NCI-H1105 (cell line): ENCODE data around the gene GRK4.
A peak's percentile ranks its signal among the peaks of the same experiment; 100 is the strongest.
"Not testable (repeated sequence)": the region's sequence is repeated elsewhere in the genome, so short reads cannot be mapped to it uniquely, and the experiment has no call there.

Source experiments
- DNase-seq: peaks from one replicate; lab custom pipeline; 2025; lab: John Stamatoyannopoulos, UW

Gene GRK4

GRCh38 chr4:2963175-2963965 is at the start of gene GRK4, which contains the start of gene NOP14:
GRK4 (plus strand) TSS chr4:2963571; CDS start chr4:2964071, 500 bp downstream.
NOP14 (minus strand) TSS chr4:2963406; CDS start chr4:2963319, 87 bp downstream.
- DNase-seq, result peak; percentile 91

DNA sequence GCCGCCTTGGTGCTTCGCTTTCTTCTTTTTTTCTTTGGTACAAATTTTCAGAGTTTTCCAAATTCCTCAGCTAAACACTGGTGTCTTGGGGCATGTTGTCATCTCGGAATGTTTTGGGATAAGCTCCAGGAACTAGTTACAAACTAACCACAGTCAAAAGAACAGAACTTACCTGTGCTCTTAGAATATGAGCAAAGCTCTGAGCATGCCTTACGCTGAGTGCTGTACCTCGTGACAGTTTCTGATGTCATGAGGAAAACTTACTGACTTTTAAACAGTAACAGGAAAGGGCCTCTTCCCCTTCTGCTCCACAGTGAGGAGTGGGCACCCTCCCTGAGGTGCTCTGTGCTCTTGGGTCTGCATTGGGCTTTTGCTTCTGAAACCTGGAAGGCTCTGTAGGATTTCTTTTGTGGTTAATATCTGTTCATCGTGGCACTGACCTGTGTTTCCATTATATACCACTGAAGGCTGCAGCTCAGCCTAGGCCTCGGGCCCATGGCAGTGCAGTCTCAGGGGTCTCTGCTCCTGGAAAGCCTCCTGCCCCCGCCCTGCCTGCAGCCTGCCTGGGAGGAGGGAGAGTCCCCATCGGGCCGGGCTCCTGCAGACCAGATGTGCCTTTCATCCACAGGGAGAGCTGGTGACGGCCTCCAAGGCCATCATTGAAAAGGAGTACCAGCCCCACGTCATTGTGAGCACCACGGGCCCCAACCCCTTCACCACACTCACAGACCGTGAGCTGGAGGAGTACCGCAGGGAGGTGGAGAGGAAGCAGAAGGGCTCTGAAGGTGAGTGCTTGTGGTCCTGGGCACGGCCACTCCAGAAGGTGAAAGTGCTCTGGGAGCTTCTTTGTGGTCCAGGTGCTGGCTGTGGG is 48.9 kb upstream of the GRK4 start:
- DNase-seq, result no peak

DNA sequence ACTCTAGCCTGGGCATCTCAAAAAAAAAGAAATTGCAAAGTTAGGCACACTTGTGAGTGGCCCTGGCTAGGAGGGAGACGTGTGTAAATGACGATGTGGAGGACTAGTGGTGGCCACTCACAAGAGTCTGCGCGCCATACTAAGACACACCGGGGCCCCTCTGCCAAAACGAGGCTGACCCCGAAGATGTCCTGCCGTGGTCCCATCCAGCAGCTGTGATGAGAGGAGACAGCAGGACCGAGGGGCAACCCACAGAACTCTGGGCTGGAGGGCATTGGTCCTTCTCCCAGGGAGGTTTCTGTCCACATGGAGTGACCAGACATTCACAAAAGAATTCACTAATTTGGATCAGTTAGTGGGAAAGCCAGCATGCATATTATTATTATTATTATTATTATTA is 47.6 kb upstream of the GRK4 start:
- no peak for DNase-seq

DNA sequence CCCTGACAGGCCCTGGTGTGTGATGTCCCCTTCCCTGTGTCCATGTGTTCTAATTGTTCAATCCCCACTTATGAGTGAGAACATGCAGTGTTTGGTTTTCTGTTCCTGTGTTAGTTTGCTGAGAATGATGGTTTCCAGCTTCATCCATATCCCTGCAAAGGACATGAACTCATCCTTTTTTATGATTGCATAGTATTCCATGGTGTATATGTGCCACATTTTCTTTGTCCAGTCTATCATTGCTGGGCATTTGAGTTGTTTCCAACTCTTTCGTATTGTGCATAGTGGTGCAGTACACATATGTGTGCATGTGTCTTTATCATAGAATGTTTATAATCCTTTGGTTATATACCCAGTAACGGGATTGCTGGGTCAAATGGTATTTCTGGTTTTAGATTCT is 46.7 kb upstream of the GRK4 start:
- not testable (repeated sequence) for DNase-seq

GRCh38 chr4:2918300-2918699 is 45.1 kb upstream of the GRK4 start:
- DNase-seq, result not testable (repeated sequence)

GRCh38 chr4:2918714-2919113 is 44.7 kb upstream of the GRK4 start:
- not testable (repeated sequence) for DNase-seq

DNA sequence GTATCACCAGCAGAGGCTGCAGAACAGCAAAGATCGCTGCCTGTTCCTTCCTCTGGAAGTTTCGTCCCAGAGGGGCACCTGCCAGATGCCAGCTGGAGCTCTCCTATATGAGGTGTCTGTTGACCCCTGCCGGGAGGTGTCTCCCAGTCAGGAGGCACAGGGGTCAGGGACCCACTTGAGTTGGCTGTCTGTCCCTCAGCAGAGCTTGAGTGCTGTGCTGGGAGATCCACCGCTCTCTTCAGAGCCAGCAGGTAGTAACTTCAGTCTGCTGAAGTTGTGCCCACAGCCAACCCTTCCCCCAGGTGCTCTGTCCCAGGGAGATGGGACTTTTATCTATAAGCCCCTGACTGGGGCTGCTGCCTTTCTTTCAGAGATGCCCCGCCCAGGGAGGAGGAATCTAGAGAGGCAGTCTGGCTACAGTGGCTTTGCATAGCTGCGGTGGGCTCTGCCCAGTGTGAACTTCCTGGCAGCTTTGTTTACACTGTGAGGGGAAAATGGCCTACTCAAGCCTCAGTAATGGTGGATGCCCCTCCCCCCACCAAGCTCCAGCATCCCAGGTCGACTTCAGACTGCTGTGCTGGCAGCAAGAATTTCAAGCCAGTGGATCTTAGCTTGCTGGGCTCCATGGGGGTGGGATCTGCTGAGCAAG is 40.8 kb upstream of the GRK4 start:
- not testable (repeated sequence) for DNase-seq

DNA sequence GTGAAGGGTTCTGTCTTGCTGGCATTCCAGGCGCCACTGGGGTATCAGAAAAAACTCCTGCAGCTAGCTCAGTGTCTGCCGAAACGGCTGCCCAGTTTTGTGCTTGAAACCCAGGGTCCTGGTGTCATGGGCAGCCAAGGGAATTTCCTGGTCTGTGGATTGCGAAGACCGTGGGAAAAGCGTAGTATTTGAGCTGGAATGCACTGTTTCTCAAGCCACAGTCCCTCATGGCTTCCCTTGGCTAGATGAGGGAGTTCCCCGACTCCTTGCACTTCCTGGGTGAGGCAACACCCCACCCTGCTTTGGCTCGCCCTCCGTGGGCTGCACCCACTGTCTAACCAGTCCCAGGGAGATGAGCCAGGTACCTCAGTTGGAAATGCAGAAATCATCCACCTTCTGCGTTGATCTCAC is 40.2 kb upstream of the GRK4 start:
- no peak for DNase-seq

GRCh38 chr4:2923668-2924173 is 39.6 kb upstream of the GRK4 start:
- no peak for DNase-seq

GRCh38 chr4:2924286-2924685 is 39.1 kb upstream of the GRK4 start:
- DNase-seq, result no peak

DNA sequence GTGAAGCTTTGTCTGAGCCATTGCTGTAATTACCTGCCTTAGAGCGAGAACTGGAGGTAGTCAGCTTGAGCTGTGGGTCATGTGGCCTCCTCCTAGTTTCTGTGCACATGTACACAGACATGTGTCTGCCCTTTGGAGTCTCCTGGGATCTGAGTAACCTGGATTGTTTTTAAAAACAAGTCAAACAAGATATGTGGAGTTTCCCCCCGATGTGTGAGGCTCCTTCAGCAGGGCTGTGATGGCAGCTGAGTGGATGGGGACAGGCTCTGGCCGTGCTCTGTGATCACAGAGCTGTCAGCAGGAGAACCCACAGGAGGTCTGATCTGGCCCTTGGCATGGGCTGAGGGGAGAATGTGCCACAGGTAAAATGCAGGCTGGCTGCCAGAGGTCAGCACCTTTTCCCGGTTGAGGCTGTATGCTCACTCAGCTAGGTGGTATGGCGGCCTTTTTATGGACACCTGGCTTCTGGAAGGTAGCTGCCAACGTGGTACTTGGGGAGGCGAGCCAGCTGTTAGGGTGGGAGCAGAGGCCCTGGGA is 38.5 kb upstream of the GRK4 start:
- DNase-seq, result no peak

GRCh38 chr4:2925496-2925895 is 37.9 kb upstream of the GRK4 start:
- no peak for DNase-seq

DNA sequence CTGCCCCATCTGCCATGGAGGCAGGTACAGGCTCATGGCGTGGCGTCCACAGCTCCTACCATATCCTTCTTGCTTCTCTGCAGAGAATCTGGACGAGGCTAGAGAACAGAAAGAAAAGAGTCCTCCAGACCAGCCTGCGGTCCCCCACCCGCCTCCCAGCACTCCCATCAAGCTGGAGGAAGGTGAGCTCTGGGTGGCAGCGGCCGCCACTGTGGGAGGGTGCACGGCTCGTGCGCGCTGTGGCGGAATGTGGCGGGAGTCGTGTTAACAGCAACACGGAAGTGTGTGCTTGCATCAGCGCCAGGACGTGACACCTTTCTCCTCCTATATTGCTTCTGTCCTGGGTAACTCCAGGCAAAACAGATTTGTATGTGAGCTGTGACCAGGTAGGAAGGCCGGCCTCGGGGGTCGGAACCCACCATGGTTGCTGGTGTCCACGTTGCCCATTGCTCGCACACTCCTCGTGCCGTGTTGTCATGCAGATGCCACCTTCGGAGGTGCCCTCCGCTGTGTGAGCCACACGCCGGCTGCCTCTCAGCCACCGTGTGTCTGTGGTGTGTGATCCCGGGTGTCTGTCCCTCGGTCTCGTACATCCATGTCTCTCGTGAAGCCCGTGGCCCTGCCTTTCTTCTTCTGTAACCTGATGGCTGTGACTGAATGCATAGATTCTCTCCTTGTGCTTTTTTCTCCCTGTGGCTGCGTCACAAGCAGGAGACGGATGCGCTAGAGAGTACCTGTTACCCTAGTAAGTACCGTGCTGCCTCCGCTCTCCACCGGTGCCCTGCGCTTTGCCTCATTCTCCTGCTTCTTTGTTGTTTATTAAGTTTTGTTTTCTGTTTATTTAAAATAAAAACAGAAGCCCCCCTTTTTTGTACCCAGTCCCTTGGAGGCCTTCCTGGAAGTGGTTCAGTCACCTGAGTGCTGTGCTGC is 37.2 kb upstream of the GRK4 start:
- DNase-seq, result no peak

- DNase-seq, result no peak
These were observed 36.2 kb upstream of the GRK4 start for GRCh38 chr4:2927016-2927695.

DNA sequence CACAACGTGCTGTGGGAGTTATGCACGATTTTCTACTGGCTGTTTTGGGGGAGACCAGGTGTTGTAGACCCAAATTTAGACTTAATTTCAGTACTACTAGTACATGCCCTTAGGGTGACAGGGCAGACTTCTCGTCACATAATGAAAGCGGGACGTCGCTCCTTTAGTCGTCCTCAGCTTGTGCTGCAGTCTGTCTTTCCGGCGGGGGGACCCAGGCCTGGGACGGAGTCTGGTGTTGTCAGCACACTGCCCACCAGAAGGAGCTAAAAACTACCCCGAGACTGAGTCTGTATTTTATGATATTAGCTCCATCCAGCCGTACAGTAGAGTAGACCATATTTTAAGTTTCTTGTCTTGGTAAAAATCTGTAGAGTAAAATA is 35.7 kb upstream of the GRK4 start:
- no peak for DNase-seq

DNA sequence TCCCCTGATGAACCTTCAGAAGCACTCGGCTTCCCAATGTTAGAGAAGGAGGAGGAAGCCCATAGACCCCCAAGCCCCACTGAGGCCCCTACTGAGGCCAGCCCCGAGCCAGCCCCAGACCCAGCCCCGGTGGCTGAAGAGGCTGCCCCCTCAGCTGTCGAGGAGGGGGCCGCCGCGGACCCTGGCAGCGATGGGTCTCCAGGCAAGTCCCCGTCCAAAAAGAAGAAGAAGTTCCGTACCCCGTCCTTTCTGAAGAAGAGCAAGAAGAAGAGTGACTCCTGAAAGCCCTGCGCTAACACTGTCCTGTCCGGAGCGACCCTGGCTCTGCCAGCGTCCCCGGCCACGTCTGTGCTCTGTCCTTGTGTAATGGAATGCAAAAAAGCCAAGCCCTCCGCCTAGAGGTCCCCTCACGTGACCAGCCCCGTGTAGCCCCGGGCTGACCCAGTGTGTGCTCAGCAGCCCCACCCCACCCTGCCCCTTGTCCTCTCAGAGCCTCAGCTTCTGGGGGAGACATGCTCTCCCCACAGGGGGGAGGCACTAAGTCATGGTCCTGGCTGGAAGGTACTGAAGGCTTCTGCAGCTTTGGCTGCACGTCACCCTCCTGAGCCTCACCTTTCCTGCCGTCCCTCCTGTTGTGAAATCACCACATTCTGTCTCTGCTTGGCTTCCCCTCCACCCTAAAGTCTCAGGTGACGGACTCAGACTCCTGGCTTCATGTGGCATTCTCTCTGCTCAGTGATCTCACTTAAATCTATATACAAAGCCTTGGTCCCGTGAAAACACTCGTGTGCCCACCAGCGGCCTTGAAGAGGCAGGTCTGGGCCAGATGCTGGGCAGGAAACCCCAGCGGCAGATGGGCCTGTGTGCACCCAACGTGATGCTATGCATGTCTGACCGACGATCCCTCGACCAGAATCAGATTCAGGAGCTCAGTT is 34.9 kb upstream of the GRK4 start:
- DNase-seq, result no peak

GRCh38 chr4:2929469-2929868 is 33.9 kb upstream of the GRK4 start:
- DNase-seq, result no peak

DNA sequence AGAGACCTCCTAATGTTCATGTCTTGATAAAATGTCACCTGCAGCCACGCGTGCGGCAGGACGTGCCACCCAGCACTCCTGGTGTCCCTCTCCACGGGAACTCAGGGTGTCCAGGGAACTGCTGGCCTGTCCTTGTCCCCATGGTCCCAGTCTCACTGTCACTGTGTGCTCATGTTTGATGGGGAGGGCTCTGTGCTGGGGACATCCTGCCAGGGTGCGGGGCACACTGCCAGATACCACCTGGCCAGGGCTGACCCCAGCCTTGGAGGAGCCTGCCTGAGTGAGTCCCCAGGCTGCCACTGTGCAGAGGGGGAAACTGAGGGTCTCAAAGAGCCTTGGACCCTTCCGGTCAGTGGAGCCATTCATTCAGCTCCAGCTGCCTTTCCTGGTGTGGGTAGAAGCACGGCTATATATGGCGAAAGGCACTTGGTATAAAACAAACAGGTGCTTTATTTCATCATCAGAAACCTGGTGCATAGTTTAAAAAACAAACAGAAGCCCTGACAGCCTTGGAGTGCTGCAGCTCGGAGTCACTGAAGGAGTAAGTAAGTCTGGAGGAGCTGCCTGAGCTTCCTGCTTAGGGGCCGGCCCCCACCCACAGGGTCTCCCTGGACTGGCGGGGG is 33.1 kb upstream of the GRK4 start:
- no peak for DNase-seq
